ENCODE results near the gene OASL.
"Not testable (repeated sequence)": the region's sequence is repeated elsewhere in the genome, so short reads cannot be mapped to it uniquely, and the experiment has no call there.

The OASL gene

GRCh38 chr12:121038861-121039668, at the start of gene OASL:
Gene OASL, minus strand, starts transcription at chr12:121039246. Its CDS starts 275 bp downstream, at chr12:121038971.
- DNase-seq (ENCODE audit: low spot score): peak; percentile 55

GRCh38 chr12:121088195-121088585, 49.1 kb upstream of the OASL start:
- DNase-seq (ENCODE audit: low spot score): no peak

GRCh38 chr12:121087467-121088194, 48.6 kb upstream of the OASL start:
- no peak for DNase-seq (ENCODE audit: low spot score)

- DNase-seq (ENCODE audit: low spot score): no peak
Observed at GRCh38 chr12:121086781-121087295, 47.8 kb upstream of the OASL start.

- DNase-seq (ENCODE audit: low spot score): no peak
Observed at GRCh38 chr12:121085506-121086353, 46.7 kb upstream of the OASL start.

- DNase-seq (ENCODE audit: low spot score): no peak
Observed at GRCh38 chr12:121085069-121085468, 46.0 kb upstream of the OASL start.

GRCh38 chr12:121084229-121084628, 45.2 kb upstream of the OASL start:
- DNase-seq (ENCODE audit: low spot score): no peak

GRCh38 chr12:121080909-121081308, 41.9 kb upstream of the OASL start:
- no peak for DNase-seq (ENCODE audit: low spot score)

GRCh38 chr12:121079736-121080272, 40.8 kb upstream of the OASL start:
- no peak for DNase-seq (ENCODE audit: low spot score)

GRCh38 chr12:121077440-121077839, 38.4 kb upstream of the OASL start:
- DNase-seq (ENCODE audit: low spot score): not testable (repeated sequence)

GRCh38 chr12:121075911-121076310, 36.9 kb upstream of the OASL start:
- DNase-seq (ENCODE audit: low spot score): not testable (repeated sequence)

GRCh38 chr12:121072147-121072546, 33.1 kb upstream of the OASL start:
- DNase-seq (ENCODE audit: low spot score): no peak

GRCh38 chr12:121069206-121069605, 30.2 kb upstream of the OASL start:
- no peak for DNase-seq (ENCODE audit: low spot score)

- no peak for DNase-seq (ENCODE audit: low spot score)
Observed at GRCh38 chr12:121065345-121065744, 26.3 kb upstream of the OASL start.

- not testable (repeated sequence) for DNase-seq (ENCODE audit: low spot score)
Observed at GRCh38 chr12:121064586-121064985, 25.5 kb upstream of the OASL start.

- no peak for DNase-seq (ENCODE audit: low spot score)
Observed at GRCh38 chr12:121064116-121064515, 25.1 kb upstream of the OASL start.

GRCh38 chr12:121062391-121063045, 23.5 kb upstream of the OASL start:
- no peak for DNase-seq (ENCODE audit: low spot score)

GRCh38 chr12:121061831-121062230, 22.8 kb upstream of the OASL start:
- no peak for DNase-seq (ENCODE audit: low spot score)

- DNase-seq (ENCODE audit: low spot score): peak; percentile 54
Observed at GRCh38 chr12:121060149-121061001, 21.3 kb upstream of the OASL start.
